CD4-positive, alpha-beta T cell treated with Interleukin-6 for 4 hours (primary cell): Measurements from ENCODE around the gene UBR4.
"Not testable (repeated sequence)": the region's sequence is repeated elsewhere in the genome, so short reads cannot be mapped to it uniquely, and the experiment has no call there.

Experiments
- DNase-seq: peaks from one replicate; pipeline ENCODE4 v3.0.0-alpha.2; 2020; ENCODE audit warnings: mixed read lengths

UBR4 gene

DNA sequence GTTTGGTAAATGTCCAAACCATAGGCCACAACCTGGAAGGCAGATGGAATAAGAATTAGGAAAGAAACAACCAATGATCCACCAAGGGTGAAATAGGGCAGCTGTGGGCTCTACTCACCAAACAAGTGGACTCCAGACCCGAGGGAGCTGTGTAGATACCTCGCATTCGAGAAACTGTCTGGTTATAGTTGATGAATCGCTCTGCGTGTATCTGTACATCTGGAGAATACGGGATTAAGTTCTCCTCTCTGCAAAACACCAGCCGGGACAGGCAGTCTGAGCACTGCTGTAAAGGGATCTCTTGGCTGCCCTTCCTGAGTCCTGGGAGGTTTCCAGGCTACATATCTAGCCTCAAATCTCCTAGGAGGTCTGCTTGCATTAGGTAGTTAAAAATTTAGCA is 9.4 kb upstream of the UBR4 start:
- no peak for DNase-seq

DNA sequence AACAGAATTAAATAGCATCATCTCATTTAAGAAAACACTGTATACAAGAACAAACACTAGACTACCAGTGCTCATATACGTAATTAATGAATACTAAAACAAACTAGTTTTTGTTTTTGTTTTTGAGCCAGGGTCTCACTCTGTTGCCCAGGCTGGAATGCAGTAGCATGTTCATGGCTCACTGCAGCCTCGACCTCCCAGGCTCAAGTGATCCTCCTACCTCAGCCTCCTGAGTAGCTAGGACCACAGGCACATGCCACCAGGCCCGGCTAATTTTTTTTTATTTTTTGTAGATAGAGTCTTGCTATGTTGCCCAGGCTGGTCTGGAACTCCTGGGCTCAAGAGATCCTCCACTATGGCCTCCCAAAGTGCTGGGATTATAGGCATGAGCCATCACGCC is 6.5 kb upstream of the UBR4 start:
- not testable (repeated sequence) for DNase-seq

DNA sequence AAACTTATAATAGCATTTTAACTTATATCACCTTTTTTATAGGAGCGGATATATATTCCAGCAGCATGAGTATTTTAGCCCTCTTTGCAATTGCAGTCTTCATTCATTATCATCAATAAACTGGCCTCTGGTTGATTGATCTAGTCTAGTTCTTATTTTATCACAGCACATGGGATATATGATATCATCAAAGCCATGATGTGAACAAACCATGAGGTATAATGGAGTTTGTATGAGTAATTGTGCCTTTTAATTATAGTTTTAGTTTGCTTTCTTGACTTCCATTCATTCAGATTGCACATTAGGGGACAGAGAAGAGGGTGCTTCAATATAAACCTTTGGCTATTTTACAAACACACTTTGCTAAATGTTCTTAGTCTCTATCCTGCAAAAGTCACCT is 3.5 kb upstream of the UBR4 start:
- no peak for DNase-seq

DNA sequence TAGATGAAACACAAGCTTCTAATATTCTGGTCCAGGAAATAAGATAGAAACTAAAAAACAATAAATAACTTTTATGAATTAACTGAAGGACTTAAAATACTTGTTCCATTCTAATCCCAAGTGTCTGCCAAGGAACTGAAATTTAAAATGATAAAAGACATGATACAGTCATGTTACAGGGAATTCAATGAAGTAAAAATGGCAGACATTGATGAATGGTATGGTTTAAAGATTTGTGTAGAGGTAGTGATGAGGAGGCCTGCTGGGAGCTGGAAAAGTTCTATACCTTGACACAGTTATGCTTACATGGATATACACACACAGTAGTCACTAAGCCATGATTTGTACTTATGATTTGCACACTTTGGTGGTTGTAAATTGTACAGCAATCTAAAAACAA is 2.1 kb upstream of the UBR4 start:
- no peak for DNase-seq

DNA sequence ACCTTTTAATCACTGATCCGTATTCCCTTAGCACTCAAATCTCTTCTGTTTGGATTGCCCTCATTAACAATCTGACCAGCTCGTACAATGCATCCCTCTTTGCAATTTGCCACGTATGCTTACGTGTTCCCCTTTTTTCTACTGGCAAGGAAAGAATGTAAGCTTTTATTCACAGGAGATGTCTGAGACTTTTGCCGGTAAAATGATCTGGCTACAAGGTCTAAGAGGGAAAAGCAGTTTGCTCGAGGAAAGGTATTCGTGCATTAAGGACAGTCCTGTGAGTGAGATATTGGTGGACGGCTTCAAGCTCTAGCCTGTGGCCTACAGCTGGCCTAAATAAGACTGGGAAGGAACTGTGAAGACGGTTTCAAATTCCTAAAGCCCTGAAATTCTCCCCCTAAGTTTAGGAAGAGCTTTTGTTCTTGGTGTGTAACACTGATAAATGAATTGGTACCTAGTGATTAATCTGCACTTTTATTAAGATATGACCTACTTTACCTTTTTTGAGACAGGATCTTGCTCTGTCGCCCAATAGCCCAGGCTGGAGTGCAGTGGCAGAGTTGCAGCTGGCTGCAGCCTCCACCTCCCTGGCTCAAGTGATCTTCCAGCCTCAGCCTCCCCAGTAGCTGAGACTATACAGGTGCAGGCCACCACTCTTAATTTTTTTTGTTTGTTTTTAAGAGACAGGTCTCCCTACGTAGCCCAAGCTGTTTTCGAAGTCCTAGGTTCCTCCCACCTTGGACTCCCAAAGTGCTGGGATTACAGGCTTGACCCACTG is 895 bp upstream of the UBR4 start:
- DNase-seq = no peak

DNA sequence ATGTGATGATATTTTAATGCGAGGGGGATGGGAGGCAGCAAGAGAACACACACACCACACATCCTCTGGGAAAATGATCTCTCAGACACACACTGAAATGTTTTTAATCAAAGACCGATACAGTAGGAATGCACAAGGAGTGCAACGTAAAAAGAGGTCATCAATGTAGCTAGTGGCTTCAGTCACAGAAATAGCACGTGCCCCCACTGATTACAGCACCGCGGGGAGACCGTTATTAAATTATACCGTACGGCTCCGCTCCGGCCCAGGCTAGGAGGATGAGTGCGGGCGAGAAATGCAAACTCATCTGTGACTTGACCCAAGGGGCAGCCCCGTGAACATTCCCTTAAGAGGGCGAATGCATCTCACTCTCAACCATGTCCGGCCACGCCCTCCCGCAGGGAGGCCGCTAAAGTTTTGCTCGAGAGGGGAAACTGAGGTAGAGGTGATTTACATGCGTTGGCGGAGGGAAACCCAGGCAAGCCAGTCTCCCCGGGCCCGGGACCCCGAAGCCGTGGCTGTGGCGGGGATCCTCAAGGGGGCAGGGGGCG is 552 bp downstream of the UBR4 start:
- no peak for DNase-seq

DNA sequence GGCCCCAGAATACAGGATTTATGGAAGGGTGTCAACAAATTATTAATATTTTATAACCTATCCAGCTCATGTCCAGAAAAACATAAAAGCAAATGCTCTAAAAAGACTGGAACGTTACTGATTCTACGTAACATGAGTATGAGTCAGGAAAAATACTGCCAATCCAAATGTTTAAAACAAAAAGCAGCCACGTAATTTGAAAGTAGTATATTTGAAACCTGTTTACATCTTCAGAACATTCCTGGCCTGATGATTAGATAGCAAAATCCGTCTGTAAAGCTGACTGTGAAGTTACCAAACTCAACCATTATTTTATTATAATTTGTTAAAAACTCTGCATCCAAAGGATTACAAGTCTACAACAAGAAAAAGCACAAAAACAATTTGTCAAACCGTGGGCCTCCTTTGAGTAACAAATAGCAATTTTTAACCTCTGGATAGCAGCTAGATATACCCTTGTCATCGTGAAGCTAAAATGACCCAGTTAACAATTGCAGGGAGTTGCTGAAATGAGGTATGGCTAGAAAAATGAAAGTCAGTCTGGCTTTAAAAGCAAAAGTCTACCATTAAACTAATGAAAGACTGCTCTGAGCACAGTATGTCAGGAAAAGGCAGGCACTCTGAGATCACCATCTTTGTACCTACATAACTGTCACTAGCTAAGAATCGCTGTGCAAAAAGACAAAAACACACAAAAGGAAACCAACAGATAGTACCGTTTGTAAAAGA is 1.2 kb downstream of the UBR4 start:
- no peak for DNase-seq

DNA sequence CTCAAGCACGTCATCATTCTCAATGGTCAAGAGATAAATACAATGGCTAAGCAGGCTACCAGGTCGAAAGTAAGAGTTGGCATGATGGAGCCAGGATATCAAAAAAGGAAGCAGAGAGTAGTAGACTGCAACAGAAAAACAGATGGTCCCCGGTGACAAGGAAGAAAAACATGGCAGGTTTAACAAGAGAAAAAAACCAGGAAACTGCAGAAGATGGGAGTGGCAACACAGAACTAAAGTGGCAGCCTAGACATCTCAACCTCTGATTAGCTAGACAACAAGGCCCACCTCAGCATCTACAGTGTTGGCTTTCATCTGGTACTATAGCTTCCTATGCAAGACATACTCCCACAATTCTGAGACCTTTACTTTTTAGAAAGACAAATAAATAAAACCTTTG is 3.1 kb downstream of the UBR4 start:
- DNase-seq = no peak

DNA sequence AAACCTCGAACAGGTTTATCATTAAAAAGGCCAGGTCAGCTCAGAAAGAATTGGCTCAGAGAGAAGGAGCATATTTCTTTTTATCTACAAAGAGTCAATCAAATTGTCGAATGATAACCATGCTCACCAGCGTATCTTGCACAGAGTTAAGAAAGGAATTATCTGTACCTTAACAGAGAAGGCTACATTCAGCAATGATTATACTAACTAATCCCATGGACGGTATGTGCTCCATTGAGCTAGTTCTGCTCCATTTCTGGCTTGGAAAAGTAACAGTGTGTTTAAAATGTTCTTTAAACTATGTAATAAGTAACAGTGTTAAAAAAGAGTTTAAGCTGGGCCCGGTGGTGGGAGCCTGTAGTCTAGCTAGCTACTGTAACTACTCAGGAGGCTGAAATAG is 4.2 kb downstream of the UBR4 start:
- no peak for DNase-seq

DNA sequence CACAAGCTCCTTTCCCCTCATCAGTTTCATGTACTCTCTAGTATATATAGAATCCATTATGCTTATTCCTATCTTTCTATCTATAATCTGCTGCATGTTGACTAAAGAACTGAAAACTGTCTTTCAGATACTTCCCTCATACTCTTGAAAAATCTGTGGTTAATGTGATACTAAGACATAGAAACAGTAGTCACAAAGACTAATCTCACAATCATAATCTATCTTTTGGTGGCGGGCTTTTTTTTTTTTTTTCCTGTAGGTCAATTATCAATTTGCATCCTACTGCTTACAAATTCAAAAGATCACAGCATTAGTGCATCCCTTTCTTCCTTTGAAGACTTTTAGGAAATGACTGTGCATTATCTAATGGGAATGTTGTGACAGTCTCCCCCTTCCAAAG is 4.7 kb downstream of the UBR4 start:
- no peak for DNase-seq

DNA sequence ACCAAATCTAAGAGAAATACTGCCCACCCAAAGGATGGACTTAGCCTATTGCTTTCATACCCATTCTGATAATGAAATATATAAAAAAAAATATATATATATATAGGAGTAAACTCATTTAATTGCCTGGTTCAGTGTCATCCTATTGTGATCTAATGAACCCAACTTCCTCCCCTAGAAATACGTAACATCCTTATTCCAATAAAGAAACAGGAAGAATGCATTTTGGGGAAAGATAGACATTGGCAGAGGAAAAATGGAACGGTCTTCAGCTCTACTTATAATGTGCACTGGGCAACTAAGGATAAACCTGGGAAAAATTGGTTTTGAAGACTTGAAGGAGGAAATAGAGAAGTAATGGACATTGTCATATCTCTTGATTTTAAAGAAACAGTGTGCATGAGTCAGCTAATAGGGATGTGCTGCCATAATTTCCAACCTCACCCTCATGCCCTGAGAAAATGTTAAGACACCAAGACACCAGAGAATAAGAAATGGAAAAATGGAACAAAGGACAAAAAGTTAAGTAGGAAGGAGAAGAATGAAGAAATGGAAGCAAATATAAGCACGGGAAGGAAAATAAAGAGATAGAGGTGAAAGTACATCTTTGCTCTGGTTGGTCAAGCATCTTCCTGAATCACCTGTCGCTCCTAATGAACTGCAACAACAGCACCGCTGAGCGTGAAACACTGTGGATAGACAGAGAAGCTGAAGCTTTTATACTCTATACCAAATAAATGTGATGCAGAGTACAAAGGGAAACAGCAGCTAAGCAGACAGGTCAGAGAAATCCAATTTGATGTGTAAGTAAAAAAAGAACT is 5.4 kb downstream of the UBR4 start:
- no peak for DNase-seq

DNA sequence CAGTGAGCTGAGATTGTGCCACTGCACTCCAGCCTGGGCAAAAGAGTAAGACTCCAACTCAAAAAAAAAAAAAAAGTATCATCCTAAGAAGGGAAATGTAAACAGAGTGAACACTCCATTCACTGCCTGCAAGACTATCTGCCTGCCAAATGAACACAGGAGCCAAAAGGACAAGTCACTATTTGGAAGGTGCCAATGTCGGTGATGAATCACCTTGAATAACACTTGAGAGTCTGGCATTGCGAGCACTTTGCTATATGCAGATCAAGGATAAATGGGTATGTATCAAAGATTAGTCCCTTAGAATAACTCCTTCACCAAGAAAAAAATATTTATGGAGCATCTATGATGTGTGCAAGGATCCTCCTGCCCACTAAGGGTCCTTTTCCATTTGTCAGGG is 6.6 kb downstream of the UBR4 start:
- DNase-seq = no peak

DNA sequence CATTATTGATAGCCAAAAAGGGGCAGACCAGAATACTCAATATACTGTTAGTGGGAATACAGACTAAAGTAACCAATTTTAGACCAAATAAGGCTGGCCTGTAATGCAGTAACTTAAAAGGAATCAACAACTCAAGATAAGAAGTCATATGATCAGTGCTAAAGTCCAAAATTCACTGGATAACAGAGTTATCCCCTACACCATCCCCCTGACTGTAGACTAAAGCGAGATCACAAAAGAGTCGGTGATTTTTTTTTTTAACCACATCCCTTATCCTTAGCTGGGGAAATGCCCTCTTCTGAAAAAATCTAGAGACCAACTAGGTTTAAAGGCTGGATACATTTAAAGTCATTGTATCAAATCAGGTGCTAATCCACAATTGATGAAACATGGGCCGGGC is 7.7 kb downstream of the UBR4 start:
- DNase-seq = no peak

DNA sequence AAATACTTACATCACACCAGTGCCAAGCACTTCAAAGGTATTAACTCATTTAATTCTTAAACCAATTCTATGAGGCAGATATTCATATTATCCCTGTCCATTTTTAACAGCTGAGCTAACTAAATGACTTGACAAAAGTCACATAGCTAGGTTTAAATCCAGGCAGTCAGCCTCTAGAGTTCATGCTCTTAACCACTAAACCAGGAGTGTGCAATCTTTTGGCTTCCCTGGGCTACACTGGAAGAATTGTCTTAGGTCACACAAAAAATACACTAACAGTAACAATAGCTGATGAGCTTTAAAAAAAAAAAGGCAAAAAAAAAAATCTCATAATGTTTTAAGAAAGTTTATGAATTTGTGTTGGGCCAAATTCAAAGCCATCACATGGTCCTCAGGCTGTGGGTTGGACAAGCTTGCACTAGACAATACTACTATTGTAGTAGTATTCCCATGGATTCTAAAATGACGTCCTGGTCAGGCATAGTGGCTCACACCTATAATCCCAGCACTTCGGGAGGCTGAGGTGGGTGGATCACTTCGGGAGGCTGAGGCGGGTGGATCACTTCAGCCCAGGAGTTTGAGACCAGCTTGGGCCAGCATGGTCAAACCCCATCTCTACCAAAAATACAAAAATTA is 10.0 kb downstream of the UBR4 start:
- no peak for DNase-seq

DNA sequence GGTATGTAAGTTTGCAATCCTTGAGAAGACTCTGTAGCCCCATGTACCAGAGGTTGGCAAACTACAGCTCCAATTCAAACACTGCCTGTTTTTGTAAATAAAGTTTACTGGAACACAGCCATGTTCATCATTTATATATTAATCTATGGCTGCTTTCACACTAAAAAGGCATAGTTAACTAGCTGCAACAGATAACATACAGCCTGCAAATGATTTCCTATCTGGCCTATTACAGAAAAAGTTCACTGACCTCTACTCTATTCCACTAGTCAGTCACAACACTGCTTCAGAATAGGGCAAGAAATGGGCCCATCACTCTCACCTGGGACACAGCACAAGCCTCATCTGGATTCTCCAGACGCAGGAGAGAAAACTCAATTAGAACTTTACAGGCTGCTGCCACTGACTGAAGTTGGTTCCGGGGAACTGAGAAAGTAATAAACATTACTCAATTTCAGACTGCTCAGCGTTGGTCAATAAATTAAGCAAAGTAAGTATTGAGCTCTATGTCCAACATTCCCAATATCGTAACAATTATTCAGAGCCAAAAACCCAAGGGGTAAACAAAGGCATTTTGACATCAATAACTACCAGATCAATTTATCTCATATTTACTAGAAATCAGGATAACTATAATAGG is 10.6 kb downstream of the UBR4 start:
- no peak for DNase-seq

DNA sequence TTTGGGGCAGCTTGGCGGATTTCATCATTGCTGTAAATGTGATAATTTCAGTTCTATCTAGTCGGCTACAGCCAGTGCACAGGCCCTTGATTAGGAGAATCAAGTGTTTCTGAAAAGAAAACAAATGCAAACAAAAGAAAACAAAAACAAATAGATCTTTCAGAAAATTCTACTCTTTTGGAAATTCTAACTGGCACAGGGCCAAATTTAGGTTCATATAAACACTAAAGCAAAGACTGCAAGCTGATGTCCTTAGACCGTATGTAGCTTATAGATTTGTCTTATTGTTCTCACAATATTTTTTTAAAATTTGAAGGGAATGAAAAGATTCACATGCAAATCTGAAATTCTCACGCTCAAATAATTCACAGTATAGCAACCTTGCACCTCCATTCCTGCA is 11.2 kb downstream of the UBR4 start:
- DNase-seq = no peak

DNA sequence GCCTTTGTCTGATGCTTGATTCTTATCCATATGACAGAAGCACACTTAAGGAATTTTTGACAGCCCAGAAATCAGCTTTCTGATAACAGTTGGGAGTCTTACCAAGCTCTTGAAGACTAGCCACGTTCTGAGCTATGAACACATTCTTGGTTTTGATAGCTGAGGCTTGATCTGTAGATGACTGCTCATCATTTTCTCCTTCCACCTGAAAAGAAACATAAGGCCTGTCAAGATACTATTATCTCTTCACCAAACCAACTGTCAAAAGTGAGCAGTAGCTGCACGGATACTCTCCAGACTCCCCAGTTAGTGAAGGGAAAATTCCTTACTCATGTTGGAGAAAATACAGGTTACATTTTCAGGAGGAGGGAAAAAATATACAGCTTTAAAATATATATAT is 12.2 kb downstream of the UBR4 start:
- no peak for DNase-seq

DNA sequence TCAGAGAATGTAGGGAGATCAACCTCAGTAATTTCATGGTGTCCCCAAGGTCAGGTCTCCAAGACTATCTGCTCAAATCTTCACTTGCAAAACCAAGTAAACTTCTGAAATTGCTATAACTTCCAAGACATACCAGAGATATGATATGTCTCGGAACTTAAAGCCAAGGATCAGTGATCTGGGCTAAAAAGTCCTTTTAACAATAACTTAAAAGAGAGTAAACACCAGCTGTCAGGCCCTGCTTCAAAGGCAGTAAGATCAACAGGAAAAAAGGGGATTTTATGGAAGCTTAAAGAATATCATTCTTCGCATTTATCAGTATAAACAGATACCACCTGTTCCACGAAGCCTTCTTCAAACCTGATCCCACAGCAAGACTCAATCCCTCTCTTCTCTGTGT is 13.7 kb downstream of the UBR4 start:
- DNase-seq = no peak

DNA sequence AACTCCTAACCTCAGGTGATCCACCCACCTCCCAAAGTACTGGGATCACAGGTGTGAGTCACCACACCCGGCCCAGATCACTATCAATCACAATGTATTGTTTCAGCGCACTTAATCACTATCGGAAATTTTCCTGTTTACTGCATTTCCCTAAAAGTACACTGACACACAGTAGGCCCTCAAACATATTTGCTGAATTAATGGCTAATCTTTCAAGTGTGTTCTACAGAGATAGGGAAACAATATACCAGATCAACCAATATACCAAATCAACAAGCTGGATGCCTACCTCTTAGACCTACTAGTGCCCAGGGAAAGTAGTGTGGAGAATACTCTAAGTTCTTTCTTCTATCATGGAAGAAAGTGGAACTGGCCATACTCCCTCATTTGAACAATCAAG is 17.1 kb downstream of the UBR4 start:
- DNase-seq = no peak

DNA sequence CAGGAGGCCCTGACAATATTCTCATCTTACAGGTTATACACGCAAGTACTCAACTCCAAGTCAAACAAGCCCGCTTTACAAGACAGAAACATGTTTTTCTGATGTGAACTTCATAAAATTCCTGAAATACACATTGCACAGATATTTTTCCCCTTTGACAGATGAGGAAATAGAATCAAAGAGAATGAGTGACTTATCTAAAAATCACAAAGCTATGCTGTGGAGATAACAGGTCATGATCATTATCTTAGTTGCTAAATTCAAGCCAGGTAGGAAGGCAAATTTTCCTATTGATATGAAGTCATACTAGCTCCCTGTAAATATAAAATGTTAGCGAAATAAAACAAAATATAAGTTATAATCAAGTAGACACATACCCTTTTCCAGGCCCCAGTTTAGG is 18.3 kb downstream of the UBR4 start:
- DNase-seq = no peak

DNA sequence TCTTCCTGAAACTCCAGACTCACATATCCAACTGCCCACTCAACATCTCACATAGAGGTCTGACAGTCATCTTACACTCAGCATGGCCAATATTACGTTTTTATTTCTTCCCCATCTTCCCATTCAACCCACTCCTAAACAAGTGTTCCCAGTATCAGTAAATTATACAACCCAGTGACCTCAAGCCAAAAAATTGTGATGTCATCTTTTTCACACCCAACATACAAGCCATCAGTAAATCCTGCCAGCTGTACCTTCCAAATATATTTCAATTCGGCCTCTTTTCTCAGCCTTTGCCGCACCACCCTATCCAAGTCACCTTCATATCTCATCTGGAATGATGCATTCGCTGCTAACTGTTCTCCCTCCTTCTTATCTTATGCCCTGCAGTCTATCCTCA is 19.6 kb downstream of the UBR4 start:
- no peak for DNase-seq

DNA sequence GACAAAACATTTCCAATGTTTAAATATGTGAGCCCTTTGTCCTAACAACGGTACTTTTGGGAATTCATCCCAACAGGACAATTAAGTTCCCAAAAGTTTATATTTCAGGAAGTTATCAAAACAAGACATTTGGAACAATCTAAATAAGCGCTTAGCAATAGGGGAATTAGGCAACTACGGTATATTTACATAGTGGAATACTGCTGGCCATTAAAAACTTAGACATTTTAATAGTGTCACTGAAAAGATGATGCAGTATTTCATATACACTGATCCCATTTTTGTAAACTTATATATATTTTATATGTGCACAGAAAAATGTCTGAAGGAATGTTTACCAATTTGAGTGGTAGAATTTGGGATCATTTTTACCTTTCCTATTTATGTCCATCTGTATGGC is 20.8 kb downstream of the UBR4 start:
- DNase-seq = no peak

DNA sequence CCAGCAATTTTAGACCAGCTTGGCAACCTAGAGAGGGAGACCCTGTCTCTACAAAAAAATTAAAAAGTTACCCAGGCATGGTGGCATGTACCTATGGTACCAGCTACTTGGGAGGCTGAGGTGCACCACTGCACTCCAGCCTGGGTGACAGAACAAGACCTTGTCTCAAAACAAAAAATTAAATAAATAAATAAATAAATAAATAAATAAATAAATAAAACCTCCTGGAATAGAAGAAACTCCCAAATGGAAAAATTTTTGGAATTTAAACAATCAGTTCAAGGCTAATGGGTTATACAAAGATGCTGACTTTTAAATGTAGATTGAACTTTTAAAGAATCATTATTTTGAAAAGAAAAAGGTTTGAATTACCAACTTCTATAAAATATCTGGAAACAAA is 22.2 kb downstream of the UBR4 start:
- DNase-seq = no peak
